Omental fat pad (tissue), 4 donors: ENCODE results near the gene RFWD3. TPM values are rescaled to one million over a fixed set of nuclear protein-coding genes. Genes with fewer than 3 reads are reported as not detected.

Experiments used
- ATAC-seq: fragments of 150-250 bp; one replicate; pipeline ENCODE4 v1.9.1; 2016; ENCODE audit warnings: mild to moderate bottlenecking, moderate library complexity; ENCODE audit not compliant: low FRiP score
- DNase-seq: peaks from one replicate; pipeline ENCODE4 v3.0.0-alpha.2; 2019; ENCODE audit warnings: low spot score
- CTCF ChIP-seq, 3 donors: fragments of 450-650 bp; IDR thresholded peaks; one replicate each; pipeline ENCODE4 v1.5.1; 2016 to 2017; ENCODE audit warnings: antibody characterized with exemption in 3 of 3, mild to moderate bottlenecking in 3 of 3, moderate library complexity in 2 of 3
- total RNA-seq, 4 donors: library from RNA; depleted of rRNA; stranded (reverse); fragments of >200 nt; gene quantifications; one replicate each; pipeline ENCODE4 v1.1.0, GENCODE V29; 2016

Gene RFWD3
- total RNA-seq, 4 donors from 2014 or later, result 8.9 to 23.5 (median 19.8) TPM

DNA sequence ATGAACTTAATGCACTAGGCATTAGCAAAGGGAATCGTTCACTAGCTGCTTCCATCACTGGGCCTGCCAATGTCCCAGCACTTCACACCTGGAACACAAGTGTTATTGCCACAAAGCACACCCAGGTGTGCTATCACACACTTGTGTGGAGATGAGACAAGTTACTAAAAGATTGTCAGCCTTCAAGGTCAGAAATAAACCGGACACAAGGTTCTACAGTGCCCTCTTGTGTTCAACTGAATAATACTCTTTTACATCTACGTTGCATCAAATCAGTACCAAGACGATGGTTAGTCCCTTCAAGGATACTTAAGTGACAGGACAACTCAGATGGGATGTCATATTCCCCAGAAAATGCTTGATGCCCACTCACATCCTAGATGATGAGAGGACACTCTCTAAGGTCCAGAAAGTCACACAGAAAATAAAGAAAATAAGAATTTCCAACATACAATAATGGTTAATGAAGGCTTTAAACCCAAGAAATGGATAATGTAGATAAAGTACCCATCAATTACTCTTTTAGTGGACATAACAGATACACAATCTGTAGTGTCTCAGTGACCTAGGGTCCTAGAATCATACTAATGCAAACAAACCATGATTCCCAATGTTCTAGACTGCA, 43.4 kb downstream of the RFWD3 start:
- no peak for ATAC-seq
- DNase-seq, result no peak
- TF ChIP-seq CTCF (IDR thresholded peaks at IDR 0.05), result no peak

- TF ChIP-seq CTCF (IDR thresholded peaks at IDR 0.05), result no peak
- no peak for DNase-seq
- no peak for ATAC-seq
Observed at GRCh38 chr16:74622005-74622404, 44.7 kb downstream of the RFWD3 start.

- TF ChIP-seq CTCF (IDR thresholded peaks at IDR 0.05), result no peak
- no peak for ATAC-seq
- no peak for DNase-seq
Observed at GRCh38 chr16:74617206-74617788, 49.4 kb downstream of the RFWD3 start.

DNA sequence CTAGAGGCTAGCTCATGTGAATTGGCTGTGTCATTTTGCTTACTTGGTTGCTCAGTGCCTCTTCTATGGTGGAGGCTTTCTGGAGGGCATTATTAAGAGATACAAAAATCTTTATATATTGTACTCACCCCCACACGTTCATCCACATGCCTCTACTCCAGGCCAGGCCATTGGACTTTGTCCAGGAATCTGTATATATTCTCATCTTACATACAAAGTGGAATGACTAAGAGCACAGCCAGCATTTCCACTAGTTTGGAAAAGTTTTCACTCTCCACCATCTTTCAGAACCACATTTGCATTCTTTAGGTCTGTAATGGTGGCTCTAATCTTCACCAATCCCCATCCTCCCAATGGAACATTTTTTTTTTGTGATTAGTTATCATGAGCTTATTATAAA, 55.0 kb downstream of the RFWD3 start:
- ATAC-seq (no peak), DNase-seq (no peak)
- TF ChIP-seq CTCF (IDR thresholded peaks at IDR 0.05), result no peak

DNA sequence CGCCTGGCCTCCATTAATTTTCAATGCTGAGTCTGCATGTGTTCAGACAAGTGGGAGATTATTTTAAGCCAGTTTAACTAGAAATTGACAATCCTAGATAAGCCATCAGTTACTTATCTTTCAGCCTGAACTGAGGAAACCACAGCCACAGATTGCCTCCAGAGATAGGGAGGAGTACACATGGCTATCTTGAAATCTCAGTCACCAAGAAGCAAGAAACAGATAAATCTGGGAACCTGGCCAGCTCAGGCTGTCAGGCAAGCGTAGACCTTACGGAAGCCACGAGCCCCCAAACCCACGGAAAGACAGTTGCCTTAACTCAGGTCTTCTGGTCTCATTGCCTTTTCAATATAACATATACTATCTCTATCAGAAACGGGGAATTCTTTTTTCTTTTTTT, 57.7 kb downstream of the RFWD3 start:
- ATAC-seq (no peak), DNase-seq (no peak)
- TF ChIP-seq CTCF (IDR thresholded peaks at IDR 0.05), result no peak

- DNase-seq, result no peak
- no peak for TF ChIP-seq CTCF (IDR thresholded peaks at IDR 0.05)
- ATAC-seq, result no peak
Observed at GRCh38 chr16:74608381-74608780, 58.3 kb downstream of the RFWD3 start.

DNA sequence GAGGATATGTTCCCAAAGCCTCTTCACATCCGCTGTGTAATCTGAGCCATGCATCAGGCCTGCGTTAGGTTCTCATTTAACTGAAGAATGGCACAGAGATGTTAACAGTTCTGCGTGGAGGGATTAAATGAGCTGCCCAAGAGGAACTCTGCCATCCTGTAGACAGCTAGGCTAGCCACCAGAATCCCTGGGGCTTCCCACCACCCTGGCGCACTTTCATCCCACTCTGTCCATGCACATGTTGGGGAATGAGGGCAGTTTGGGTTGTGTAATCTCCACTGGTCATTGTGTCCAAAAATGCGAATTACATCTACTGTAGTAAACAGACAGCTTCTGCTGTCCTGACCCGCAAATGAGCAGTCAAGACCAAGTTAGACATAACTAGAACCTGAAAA, 58.7 kb downstream of the RFWD3 start:
- DNase-seq, result no peak
- TF ChIP-seq CTCF (IDR thresholded peaks at IDR 0.05), result no peak
- ATAC-seq, result no peak
